Measurements from ENCODE around the gene ABTB2.

DNA sequence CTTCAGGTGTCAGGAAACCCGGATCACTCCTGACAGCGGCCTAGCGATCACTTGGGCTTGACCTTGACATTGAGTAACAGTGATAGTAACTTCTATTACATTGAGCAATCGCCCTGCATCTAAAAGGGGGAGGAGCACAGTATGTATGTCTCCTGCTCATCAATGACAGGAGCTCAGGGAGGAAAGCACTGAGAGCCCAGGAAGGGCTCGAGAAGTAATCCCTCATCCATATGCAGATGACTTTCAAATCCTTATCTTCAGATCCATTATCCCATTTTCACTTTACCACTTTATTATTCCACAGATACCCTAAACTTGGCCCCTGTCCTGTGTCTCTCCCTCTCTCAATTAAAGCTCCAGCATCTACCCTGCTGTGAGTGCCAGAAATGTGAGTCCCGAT, 47.8 kb downstream of the ABTB2 start:
- TF ChIP-seq BRCA1 (IDR thresholded peaks at IDR 0.05; ENCODE audit: low read depth, low read length), result no peak
- no peak for TF ChIP-seq CTCF (IDR thresholded peaks at IDR 0.05; ENCODE audit: control extremely low read depth in 1 of 3, insufficient read depth in 1 of 3, low read depth in 1 of 3, low read length in 3 of 3)
- no peak for TF ChIP-seq KDM4A (IDR thresholded peaks at IDR 0.05; ENCODE audit: low read depth, low read length, severe bottlenecking)
- no peak for TF ChIP-seq JUND (IDR thresholded peaks at IDR 0.05; ENCODE audit: low read length)
- TF ChIP-seq NRF1 (IDR thresholded peaks at IDR 0.05; ENCODE audit: low read depth, low read length), result no peak
- TF ChIP-seq TAF1 (IDR thresholded peaks at IDR 0.05; ENCODE audit: low read depth, low read length), result no peak
- no peak for TF ChIP-seq GABPA (IDR thresholded peaks at IDR 0.05; ENCODE audit: borderline replicate concordance, insufficient read depth, low read length)
